HG03060 (cell line): Measurements from ENCODE around the gene SLC49A3.
"Not testable (repeated sequence)": the region's sequence is repeated elsewhere in the genome, so short reads cannot be mapped to it uniquely, and the experiment has no call there.

Experiments used
- ATAC-seq: cut with Tn5 transposase; IDR thresholded peaks from one replicate; pipeline ENCODE4 v1.9.1; 2021; ENCODE audit warnings: low read depth, moderate number of reproducible peaks; ENCODE audit not compliant: unreplicated experiment

Gene SLC49A3

DNA sequence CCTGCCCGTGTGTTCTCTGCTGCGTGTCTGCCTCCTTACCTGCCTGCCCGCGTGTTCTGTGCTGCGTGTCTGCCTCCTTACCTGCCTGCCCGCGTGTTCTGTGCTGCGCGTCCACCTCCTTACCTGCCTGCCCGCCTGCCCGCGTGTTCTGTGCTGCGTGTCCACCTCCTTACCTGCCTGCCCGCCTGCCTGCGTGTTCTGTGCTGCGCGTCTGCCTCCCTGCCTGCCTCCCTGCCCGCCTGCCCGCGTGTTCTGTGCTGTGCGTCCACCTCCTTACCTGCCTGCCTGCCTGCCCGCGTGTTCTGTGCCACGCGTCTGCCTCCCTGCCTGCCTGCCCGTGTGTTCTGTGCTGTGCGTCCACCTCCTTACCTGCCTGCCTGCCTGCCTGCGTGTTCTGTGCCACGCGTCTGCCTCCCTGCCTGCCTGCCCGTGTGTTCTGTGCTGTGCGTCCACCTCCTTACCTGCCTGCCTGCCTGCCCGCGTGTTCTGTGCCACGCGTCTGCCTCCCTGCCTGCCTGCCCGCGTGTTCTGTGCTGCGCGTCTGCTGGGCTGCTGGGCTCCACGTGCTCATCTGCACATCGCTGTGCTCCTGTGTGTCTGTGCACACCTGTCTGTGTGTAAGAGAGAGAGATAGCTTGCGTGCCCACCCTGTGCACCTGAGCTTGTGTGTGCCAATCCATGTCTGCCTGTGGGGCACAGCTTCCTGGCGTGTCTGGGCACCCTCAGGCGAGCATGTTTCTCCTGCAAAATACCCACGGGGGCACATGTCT is 53.7 kb downstream of the SLC49A3 start:
- ATAC-seq: not testable (repeated sequence)

DNA sequence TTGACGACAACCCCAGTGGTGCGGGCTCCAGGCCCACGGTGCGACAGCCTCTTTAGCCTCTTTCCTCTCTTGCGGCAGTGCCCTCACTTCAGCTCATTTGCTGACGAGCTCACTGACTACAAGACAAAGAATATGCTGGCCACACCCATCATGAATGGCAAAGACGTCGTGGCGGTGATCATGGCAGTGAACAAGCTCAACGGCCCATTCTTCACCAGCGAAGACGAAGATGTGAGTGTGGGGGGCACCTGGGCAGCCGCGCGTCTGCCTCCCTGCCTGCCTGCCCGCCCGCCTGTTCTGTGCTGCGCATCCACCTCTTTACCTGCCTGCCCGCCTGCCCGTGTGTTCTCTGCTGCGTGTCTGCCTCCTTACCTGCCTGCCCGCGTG is 54.4 kb downstream of the SLC49A3 start:
- ATAC-seq: no peak

DNA sequence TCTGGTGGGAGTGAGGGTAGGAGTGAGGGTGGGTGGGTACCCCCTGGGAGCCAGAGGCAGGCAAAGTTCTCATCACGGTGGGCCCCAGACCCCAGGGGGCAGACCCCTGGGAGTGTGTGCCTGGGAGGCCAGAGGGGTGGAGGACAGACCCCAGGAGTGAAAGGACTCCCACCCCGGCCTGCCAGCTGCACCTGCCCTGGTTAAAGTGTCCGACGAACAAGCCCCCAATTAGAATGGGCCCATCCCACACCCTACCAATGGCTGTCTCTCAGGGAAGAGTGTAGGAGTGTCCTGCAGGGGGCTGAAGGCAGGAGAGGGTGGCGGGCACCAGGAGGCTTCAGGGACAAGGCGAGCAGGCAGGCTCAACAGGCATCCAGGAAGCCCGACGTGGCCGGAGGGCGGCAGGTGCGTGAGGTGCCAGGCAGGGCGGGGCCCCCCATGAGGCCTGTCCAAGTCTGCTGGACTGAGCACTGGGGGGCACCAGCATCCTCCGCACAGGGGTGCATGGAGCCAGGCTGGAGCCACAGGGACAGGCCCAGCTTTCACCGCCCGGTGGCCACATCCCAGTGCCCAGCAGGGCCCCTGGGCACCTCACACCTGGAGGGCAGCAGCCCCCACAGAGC is 54.9 kb downstream of the SLC49A3 start:
- no peak for ATAC-seq

DNA sequence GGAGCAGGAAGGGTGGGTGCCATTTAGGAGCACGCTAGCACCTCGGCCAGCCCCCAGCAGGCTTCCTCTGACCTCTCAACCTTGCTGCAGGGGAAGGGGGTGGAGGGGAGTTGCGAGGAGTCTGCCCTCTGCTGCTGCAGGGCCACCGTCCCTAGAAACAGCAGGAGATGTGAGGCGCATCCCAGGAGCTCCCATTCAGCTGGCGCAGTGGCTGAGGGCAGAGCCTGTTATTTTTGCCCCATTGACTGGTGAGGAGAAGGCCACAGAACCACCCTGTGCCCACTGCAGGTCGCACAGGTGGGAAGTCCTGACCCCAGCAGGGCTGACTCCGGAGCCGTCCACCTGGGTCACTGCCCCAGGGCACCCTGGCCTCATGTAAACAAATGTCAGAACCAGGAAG is 55.5 kb downstream of the SLC49A3 start:
- no peak for ATAC-seq

DNA sequence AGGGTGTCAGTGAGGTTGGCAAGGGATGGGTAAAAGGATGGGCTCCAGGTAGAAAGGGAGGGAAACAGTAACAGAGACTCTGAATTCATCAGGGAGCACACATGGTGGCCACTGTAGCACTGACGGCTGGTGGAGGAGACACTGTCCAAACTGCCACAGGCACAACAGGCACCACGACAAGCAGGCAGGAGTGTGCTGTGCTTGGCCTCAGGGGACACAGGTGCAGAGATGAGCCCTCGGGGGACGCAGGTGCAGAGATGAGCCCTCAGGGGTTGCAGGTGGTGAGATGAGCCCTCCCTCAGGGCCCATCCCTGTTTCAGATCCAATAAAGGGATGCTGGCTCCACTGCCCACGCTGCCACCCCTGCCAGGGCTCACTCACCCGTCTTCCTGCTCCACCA is 56.0 kb downstream of the SLC49A3 start:
- ATAC-seq: no peak

DNA sequence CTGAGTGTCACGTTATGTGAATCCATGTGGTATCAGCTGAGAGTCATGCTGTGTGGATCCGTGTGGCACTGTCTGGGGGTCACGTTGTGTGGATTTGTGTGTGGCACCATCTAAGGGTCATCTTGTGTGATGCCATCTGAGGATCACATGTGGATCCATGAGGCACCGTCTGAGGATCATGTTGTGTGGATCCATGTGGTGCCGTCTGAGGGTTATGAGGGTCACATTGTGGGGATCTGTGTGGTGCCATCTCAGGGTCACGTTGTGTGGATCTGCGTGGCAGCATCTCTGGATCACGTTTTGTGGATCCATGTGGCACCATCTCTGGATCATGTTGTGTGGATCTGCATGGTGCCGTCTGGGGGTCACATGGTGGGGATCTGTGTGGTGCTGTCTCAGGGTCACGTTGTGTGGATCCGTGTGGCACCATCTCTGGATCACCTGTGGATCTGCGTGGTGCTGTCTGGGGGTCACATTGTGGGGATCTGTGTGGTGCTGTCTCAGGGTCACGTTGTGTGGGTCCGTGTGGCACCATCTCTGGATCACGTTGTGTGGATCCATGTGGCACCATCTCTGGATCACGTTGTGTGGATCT is 56.7 kb downstream of the SLC49A3 start:
- no peak for ATAC-seq
